ENCODE data around the gene RNF43. TPM values are rescaled to one million over a fixed set of nuclear protein-coding genes. Genes with fewer than 3 reads are reported as not detected.

The RNF43 gene
- total and polyA plus RNA-seq, 2 of the 13 experiments (the other 11 are each of a cell fraction or from before 2014, with no cell fraction given) = 31.0 to 53.4 TPM

GRCh38 chr17:58375256-58375655 lies 42.1 kb downstream of the RNF43 start:
- 92% methylated on average over 5 of the region's 5 CpGs for WGBS (ENCODE audit: low lambda C conversion rate)
- Histone ChIP-seq H3K9ac (ENCODE audit: insufficient read depth, low read depth, low read length) (no peak overlapping the region), H3K4me3 (replicated peaks in 1 of 3; ENCODE audit: insufficient read depth in 1 of 3, low read depth in 2 of 3, low read length in 3 of 3) (no peak overlapping the region), H4K20me1 (ENCODE audit: insufficient read depth, low read length) (no peaks in the 10 kb centered on the region), H3K4me1 (ENCODE audit: insufficient read depth, low read length) (peaks cover 97% of the 10 kb centered on the region), H3K36me3 (replicated peaks in 1 of 2; ENCODE audit: control insufficient read depth in 1 of 2, insufficient read depth in 2 of 2, low read length in 2 of 2) (peaks cover 32 to 55% of the 10 kb centered on the region in 2 experiments), H3K9me3 (ENCODE audit: low read length) (no peaks in the 10 kb centered on the region), H3K79me2 (ENCODE audit: insufficient read depth, low read length) (peaks cover 96% of the 10 kb centered on the region), H3K27me3 (ENCODE audit: control insufficient read depth in 1 of 2, insufficient read depth in 2 of 2, low read length in 2 of 2) (no peaks in the 10 kb centered on the region), H3K4me2 (ENCODE audit: low read depth, low read length) (no peak overlapping the region), H3K27ac (ENCODE audit: extremely low read length, insufficient read depth, low read length) (no peak overlapping the region), H2AFZ (ENCODE audit: low read length) (no peak overlapping the region)
- ChIA-PET CTCF (ENCODE audit: low intra/inter-chr PET ratio, low total read pairs) (no interaction called here), POLR2A (interaction anchor here (0.7 to 1.0 kb wide), 2 partner anchors 11 to 24 kb away, joined by 3 read pairs; partner anchors contain the start of gene SUPT4H1)
- TSS peak; percentile 1 for BruUV-seq (replicated peaks)
- no peak for ATAC-seq
- in situ Hi-C loops (cut with HindIII; ENCODE audit: extremely low pct_ligation_motif_present, low pct_unique_long_range_greater_than_20kb) = no loop called here
- FAIRE-seq = no peak
- no peak for DNase-seq (ENCODE audit: low spot score)
- TF ChIP-seq POLR2AphosphoS5 (IDR thresholded peaks at IDR 0.05; ENCODE audit: low read depth, low read length) = peak; percentile 8; the same call in 1 of the 2 replicates
- no peak for TF ChIP-seq HIVEP1 (CRISPR knock-in tag; IDR thresholded peaks at IDR 0.05)
- intact Hi-C loops (cut with micrococcal nuclease; ENCODE audit: unreplicated experiment) = no loop called here

GRCh38 chr17:58373923-58374322 lies 43.4 kb downstream of the RNF43 start:
- Histone ChIP-seq H3K9ac (ENCODE audit: insufficient read depth, low read depth, low read length) (no peak overlapping the region), H3K4me1 (ENCODE audit: insufficient read depth, low read length) (peaks cover 97% of the 10 kb centered on the region), H3K36me3 (replicated peaks in 1 of 2; ENCODE audit: control insufficient read depth in 1 of 2, insufficient read depth in 2 of 2, low read length in 2 of 2) (peaks cover 30 to 56% of the 10 kb centered on the region in 2 experiments), H4K20me1 (ENCODE audit: insufficient read depth, low read length) (no peaks in the 10 kb centered on the region), H3K27me3 (ENCODE audit: control insufficient read depth in 1 of 2, insufficient read depth in 2 of 2, low read length in 2 of 2) (no peaks in the 10 kb centered on the region), H3K27ac (ENCODE audit: extremely low read length, insufficient read depth, low read length) (no peak overlapping the region), H3K79me2 (ENCODE audit: insufficient read depth, low read length) (peaks cover 92% of the 10 kb centered on the region), H2AFZ (ENCODE audit: low read length) (no peak overlapping the region), H3K4me3 (replicated peaks in 1 of 3; ENCODE audit: insufficient read depth in 1 of 3, low read depth in 2 of 3, low read length in 3 of 3) (no peak overlapping the region), H3K9me3 (ENCODE audit: low read length) (no peaks in the 10 kb centered on the region), H3K4me2 (ENCODE audit: low read depth, low read length) (no peak overlapping the region)
- no peak for DNase-seq (ENCODE audit: low spot score)
- ChIA-PET CTCF (ENCODE audit: low intra/inter-chr PET ratio, low total read pairs) (interaction anchor here (1.1 kb wide), 1 partner anchor 9 kb away, joined by 3 read pairs; no protein-coding TSS in a partner anchor), POLR2A (interaction anchor here (2.2 to 12.9 kb wide), 2 partner anchors 6 to 10 kb away, joined by 11 to 458 read pairs; no protein-coding TSS in a partner anchor)
- no peak for FAIRE-seq
- TF ChIP-seq ZNF629 (CRISPR knock-in tag; conservative IDR thresholded peaks at IDR 0.05) (peak; percentile 89), MXD3 (CRISPR knock-in tag; IDR thresholded peaks at IDR 0.05) (no peak), CHD4 (IDR thresholded peaks at IDR 0.05; ENCODE audit: borderline replicate concordance, low read length) (0 out of 2 replicates have a peak, but pooled peaks have one; percentile 59)
- 92% methylated on average over 1 of the region's 1 CpG for WGBS (ENCODE audit: low lambda C conversion rate)
- no TSS peak for BruUV-seq (replicated peaks)
- intact Hi-C loops (cut with micrococcal nuclease; ENCODE audit: unreplicated experiment) = no loop called here
- in situ Hi-C loops (cut with HindIII; ENCODE audit: extremely low pct_ligation_motif_present, low pct_unique_long_range_greater_than_20kb) = no loop called here
- no peak for ATAC-seq
